Epithelial cell of esophagus (primary cell): ENCODE results near the gene RPS4Y1.
"Not testable (repeated sequence)": the region's sequence is repeated elsewhere in the genome, so short reads cannot be mapped to it uniquely, and the experiment has no call there.

Source experiments
- DNase-seq: peaks from one replicate; pipeline ENCODE4 v3.0.0; 2010; ENCODE audit warnings: low read depth
- H3K4me3 ChIP-seq: 2 replicates; pipeline ENCODE4 v1.5.1; 2011; ENCODE audit warnings: mild to moderate bottlenecking, low read length, control low read depth
- CTCF ChIP-seq: IDR thresholded peaks from 2 replicates; pipeline ENCODE4 v1.5.1; 2011; ENCODE audit warnings: low read depth, mild to moderate bottlenecking, low read length, control low read depth, inconsistent platforms; ENCODE audit not compliant: insufficient read depth; ENCODE audit errors: missing control alignments

Gene RPS4Y1

GRCh38 chrY:2857068-2857467 is 15.7 kb downstream of the RPS4Y1 start:
- TF ChIP-seq CTCF = no peak
- DNase-seq = no peak
- H3K4me3 ChIP-seq = no peak overlapping the region

GRCh38 chrY:2857686-2858085 is 16.3 kb downstream of the RPS4Y1 start:
- peak; percentile 39 for TF ChIP-seq CTCF
- no peak overlapping the region for H3K4me3 ChIP-seq
- peak; percentile 32 for DNase-seq

GRCh38 chrY:2859782-2860181 is 18.4 kb downstream of the RPS4Y1 start:
- peak; percentile 6 for DNase-seq
- no peak overlapping the region for H3K4me3 ChIP-seq
- TF ChIP-seq CTCF = no peak

DNA sequence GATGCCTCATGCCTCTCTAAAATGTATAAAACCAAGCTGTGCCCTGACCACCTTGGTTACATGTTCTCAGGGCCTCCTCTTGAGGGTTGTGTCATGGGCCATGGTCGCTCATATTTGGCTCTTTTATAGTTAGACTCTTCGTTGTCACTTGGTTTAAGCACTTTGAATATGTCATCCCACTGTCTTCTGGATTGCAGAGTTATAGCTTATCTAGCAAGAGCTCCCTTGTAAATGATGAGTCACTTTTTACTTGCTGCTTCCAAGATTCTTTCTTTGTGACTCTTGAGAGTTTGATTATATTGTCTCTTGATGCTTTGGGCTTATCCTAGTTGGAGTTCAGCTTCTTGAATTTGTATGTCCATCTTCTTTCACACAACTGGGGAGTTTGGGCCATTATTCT is 19.1 kb downstream of the RPS4Y1 start:
- no peak overlapping the region for H3K4me3 ChIP-seq
- no peak for TF ChIP-seq CTCF
- peak; percentile 44 for DNase-seq

DNA sequence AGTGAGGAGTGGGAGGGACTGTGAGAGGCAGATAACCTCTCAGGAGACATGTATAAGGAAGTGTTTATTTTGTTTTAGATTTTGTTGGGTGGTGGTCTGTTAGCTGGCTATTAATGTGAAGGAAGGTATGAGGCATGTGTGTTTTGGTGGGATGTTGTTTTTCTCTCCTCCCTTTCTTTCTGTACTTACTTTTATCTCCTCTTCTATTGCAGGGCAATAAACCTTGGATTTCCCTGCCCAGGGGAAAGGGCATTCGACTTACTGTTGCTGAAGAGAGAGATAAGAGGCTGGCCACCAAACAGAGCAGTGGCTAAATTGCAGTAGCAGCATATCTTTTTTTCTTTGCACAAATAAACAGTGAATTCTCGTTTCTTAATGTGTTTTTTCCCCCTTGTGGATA is 25.2 kb downstream of the RPS4Y1 start:
- DNase-seq = no peak
- TF ChIP-seq CTCF = no peak
- H3K4me3 ChIP-seq = no peak overlapping the region

DNA sequence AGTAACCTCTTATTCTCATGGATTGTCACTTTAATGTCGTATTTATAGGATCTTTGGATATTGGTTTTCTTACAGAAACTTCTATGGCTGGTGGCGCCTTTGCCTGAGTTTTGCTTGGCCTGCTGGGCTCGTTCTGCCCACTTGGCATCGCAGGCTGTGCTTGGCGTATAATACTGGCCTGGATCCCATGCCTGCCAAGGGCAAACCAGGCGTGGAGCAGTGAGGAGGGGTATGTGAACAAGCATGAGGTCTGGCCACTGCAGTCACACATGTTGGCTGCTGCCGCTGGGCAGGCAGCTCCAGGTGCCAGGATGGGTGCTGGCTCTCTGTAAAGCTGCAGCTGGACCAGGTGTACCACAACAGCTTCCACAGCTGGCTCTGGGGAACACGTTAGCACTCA is 26.1 kb downstream of the RPS4Y1 start:
- DNase-seq = no peak
- no peak overlapping the region for H3K4me3 ChIP-seq
- TF ChIP-seq CTCF = no peak

DNA sequence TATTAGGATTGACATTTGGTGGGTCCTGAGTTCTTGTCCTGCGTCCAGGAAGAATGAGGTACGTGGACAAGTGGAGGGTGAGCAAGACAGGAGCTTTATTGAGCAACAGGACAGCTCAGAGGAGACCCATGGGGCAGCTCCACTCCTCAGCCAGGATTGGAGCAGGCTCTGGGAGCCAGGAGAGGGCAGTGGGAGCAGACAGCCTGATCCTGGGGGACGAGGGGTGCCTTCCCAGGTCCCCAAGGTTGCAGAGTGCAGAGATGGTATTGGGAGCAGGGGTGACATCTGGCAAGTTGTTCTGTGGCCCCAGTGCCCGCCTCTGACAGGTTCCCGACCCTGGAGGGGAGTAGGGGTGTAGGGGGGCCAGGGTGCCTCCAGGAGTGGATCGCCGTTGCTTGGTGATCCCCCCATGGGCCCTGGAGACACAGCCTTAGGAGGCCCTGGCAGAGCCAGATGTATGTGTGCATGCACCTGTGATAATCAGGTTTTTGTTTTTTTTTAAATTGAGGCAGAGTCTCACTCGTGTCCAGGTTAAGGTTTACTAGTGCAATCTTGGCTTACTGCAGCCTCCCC is 26.7 kb downstream of the RPS4Y1 start:
- no peak for TF ChIP-seq CTCF
- DNase-seq = no peak
- H3K4me3 ChIP-seq = no peak overlapping the region

GRCh38 chrY:2872234-2872633 is 30.8 kb downstream of the RPS4Y1 start:
- not testable (repeated sequence) for H3K4me3 ChIP-seq, DNase-seq
